ENCODE data around the gene ASS1.

The ASS1 gene

DNA sequence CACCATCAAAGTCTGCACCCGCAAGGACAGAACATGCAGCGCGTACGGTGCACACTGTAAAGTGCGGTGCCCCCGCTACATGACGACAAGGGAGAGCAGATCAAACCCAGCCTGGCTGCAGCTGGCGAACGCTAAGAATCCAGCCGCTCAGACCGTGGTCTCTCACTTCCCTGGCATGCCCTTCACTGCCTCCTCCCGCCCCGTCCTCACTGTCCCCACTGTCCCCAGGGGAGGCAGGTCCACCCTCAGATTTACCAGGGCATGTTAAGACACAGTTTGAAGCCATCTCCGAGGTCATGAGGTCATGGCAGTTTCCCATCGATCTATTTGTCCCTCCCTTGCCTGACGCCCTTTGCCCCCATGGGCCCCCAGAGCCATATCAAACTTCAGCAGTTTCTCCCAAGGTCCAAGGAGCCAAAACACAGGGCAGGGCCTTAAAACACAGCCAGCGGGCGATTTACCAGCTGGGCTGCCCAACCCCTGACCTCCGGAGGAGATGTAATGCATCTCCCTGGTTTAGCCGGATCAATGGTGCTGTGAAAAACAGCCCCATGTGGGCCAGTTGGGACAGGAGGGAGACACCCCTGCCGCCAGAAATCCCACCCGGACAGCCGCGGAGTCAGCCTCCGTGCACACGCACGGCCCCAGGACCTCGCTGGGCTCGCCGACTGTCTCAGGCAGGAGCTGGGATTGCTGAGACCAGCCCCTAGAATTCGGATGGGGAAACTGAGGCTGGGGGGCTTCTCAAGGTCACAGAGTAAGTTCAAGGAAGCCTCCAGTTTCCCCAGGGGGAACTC is 82.3 kb downstream of the ASS1 start:
- in situ Hi-C loops (cut with MboI; ENCODE audit: low sequenced_read_pairs), result no loop called here

DNA sequence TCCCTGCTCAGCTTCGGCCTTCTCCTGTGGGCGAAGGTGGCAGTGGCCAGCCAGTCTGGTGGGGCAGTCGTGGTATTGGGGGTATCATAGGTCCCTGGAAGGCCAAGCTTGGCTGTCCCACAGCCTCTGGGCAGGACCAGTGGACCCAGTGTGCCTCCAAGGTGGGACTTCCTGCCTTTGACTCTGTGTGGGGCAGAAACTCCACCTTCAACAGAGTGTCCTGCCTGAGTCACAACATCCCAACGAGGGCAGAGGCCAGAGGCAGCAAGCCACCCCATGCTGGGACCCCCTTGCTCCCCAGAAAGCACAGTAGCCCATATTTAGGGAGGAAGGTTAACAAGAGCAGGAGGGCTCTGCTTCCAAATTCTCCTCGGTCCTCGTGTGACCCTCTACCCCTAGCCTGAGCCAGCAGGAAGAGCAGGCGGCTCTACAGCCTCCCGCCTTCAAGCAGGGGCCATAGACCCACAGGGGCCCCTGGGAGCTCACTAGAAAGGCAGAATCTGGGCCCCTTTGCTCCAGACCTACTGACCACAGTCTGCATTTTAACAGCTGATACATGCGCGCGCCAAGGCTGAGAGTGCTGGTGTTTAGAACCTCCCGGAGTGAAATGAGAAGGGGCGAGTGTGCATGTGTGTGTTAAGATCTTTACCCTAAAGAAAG is 83.0 kb downstream of the ASS1 start:
- in situ Hi-C loops (cut with MboI; ENCODE audit: low sequenced_read_pairs), result no loop called here

DNA sequence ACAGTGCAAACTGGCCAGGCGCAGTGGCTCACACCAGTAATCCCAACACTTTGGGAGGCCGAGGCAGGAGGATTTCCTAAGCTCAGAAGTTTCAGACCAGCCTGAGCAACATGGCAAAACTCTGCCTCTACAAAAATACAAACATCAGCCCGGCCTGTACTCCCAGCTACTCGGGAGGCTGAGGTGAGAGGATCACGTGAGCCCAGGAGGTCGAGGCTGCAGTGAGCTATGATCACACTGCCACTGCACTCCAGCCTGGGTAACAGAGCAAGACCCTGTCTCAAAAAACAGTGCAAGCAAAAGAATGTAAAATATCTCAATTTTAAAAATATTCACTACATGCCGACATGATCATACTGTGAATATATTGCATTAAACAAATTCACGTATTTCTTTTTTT is 83.9 kb downstream of the ASS1 start:
- in situ Hi-C loops (cut with MboI; ENCODE audit: low sequenced_read_pairs), result no loop called here

DNA sequence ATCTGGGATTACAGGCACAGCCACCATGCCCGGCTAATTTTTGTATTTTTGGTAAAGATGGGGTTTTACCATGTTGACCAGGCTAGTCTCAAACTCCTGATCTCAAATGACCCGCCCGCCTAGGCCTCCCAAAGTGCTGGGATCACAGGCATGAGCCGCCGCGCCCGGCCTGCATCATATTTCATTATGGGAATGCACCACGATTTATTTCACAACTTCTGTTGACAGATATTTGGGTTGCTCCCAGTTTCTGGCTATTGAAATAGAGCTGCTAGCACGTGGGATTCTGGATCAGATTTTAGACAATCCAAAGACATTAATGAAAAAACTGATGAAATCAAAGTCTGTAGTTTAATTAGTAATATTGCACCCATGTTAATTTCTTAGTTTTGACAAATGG is 86.2 kb downstream of the ASS1 start:
- in situ Hi-C loops (cut with MboI; ENCODE audit: low sequenced_read_pairs), result no loop called here

DNA sequence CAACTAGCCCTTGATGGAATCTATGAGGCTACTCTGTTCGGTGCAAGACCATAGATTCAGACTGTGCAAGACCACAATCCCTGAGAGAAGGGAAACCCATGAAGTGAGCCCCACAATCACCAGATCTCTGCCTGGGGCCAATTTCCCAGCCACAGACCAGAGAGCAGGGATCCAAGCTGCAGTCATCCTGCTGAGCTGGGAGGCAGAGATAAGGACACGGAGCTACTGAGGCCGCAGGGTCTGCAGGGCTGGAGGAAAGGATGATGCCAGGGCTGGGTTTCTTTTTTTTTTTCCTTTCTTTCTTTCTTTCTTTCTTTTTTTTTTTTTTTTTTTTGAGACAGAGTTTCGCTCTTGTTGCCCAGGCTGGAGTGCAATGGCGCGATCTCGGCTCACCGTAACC is 86.9 kb downstream of the ASS1 start:
- in situ Hi-C loops (cut with MboI; ENCODE audit: low sequenced_read_pairs), result no loop called here

DNA sequence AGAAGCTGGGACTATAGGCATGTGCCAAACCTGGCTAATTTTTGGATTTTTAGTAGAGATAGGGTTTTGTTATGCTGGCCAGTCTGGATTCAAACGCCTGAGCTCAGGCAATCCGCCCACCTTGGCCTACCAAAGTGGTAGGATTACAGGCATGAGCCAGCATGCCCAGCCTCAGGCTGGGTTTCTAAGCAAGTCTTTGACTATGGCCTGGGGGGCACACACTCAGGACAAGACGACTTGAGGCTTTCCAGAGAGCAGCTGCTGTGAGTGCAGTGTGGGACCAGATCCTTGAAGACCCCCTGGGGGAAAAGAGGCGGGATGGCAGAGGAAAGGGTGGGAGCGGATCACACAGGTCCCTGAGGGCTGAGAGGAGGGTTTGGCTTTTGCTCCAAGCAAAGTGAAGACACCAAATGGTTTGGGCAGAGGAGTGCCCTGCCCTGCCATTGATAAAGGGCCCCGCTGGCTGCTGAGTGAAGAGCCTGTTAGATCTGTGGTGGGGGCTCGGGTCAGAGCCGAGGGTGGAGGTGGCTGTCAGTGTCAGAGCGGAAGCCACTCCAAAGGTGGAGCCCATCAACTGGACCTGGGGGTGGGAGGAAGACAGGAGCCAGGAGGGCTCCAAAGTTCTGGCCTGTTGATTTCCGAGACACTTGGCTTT is 87.8 kb downstream of the ASS1 start:
- in situ Hi-C loops (cut with MboI; ENCODE audit: low sequenced_read_pairs), result no loop called here

DNA sequence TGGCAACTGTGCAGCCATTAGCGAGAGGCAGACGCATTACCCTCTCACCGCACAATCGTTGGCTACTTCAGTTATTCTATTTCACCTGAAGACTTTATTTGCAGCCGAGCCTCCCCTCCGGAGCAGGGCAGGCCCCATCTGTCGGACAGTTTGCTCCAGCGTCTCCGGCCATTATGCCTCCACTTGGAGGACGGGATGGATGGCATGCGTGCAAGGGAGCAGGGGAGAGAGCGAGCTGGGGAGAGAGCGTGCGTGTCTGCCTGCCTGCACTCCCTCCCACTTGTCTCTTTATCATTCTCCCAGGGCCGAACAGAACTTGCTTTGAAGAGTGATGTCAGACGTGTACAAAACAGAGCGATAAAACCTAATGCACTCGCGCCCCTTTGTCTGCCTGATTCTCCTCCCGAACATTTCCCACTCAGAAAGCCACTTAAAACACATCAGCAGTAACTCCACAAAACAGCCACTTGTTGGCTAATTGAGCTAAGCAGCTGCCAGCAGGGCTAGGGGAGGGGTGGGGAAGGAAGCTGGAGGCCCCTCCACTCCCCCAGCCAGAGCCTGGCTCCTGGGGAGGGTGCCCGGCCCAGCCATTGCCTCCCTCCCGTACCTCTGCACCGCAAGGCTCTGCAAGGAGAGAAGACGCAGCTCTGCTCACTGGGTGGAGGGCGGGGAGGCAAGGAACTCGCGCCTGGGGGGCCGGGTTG is 91.2 kb downstream of the ASS1 start:
- in situ Hi-C loops (cut with MboI; ENCODE audit: low sequenced_read_pairs), result no loop called here

DNA sequence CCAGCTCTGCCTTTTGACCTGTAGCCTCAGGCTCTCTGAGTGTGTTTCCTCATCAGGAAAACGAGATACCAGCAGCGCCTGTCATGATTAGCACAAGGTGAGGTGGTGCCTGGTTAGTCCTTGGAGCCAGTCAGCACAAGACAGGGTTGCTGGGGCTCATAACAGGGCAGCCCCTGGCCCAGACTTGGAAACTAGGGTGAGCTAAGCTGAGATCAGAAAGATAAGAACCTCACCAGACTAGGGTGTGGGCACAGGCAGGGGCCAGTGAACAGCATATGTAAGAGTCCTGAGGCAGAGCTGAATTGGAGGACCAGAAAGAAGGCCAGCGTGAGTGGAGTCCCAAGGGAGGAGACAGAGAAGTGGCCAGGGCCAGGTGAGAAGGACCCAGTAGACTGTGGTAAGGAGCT is 91.9 kb downstream of the ASS1 start:
- in situ Hi-C loops (cut with MboI; ENCODE audit: low sequenced_read_pairs), result no loop called here

DNA sequence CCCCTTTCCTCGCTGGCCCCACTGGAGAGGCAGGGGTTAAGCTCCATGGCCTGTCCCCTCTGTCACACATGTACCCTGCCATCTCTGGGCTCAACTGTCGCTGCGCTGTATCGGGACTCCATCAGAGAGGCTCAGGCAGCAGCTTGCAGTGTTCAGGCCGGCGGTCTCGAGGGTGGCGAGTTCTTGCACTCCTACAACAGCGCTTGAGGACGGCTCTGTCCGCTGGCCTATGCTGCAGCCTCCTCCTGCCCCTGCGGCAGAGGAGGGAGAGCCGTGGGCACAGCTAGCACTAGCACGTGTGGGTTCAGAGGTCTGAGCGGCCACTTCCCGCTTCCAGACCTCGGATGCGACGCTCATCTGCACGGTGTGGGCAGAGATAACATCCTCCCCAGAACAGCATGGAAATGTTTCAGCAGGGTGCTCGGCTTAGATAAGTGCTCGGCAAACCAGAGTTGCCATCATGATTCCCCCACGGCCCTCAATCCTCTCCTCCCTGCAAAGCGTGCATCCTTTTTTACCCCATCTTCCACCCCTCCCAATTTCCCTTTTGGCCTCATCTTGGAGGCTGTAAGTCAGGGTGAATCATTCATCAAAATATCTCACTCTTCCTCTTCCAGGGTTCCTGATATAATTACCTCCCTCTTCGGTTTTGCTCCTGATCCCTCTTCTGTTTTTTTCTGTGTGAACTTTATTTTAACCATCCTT is 92.7 kb downstream of the ASS1 start:
- in situ Hi-C loops (cut with MboI; ENCODE audit: low sequenced_read_pairs), result no loop called here

DNA sequence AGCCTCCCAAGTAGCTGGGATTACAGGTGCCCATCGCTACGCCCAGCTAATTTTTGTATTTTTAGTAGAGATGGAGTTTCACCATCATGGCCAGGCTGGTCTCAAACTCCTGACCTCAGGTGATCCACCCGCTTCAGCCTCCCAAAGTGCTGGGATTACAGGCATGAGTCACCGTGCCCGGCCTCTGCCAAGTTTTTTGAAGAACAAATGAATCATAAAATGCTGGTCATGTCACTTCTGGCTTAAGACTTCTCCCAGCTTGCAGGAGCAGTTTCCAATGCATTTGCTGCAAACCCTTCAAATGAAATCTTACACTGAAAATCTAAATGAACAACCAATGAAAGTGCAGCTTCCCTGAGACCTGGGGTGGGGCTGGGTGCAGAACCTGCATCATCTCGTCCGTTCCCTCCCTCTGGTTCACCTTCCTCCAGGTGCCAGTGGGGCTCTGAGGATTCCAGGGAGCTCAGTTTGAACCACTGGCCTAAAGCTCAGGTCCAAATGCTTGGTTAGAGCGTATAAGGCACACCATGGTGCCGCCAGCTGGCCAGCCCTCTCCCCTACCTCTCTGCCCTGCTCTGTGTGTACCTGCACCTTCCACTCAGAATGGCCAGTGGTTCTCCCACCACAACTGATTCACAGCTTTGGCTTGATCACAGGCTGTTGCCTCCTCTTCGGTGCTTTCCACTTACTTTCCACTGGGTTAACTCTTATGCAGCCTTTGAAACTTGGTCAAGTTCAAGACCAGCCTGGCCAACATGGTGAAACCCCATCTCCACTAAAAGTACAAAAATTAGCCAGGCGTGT is 94.9 kb downstream of the ASS1 start:
- in situ Hi-C loops (cut with MboI; ENCODE audit: low sequenced_read_pairs), result no loop called here

DNA sequence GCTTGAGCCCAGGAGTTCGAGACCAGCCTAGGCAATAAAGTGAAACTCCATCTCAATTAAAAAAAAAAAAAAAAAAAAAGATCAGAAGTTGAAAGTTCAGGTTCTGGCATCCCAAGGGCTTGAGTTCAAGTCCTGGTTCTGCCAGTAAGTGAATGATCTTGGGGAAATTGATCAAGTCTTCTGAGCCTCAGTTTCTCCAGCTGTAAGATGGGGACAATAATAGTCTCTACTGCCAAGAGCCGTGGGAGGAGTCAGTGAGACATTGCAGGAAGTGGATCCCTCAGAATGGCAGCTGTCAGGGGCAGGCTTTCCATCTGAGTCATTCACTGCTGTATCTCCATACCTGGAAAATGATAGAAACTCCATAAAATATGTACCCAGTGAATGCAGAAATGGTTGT is 96.8 kb downstream of the ASS1 start:
- in situ Hi-C loops (cut with MboI; ENCODE audit: low sequenced_read_pairs), result no loop called here

DNA sequence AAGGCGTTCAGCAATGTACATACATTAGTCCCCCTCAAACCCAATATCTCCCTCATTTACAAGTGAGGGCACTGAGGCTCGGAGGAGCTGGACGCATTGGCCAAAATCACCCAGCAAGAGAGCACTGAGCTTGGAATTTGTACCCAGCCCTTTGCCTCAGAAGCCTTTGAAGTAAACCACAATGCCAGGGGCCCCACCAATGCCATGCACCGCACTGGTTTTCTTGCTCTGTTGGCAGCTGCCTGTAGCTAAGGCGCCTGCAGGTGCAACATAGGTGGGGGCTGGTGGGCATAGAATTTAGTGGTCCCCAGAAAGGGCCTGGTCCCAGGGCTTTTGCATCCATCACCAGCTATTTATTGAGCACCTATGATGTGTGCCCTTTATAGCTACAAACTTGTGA is 97.3 kb downstream of the ASS1 start:
- in situ Hi-C loops (cut with MboI; ENCODE audit: low sequenced_read_pairs), result no loop called here

DNA sequence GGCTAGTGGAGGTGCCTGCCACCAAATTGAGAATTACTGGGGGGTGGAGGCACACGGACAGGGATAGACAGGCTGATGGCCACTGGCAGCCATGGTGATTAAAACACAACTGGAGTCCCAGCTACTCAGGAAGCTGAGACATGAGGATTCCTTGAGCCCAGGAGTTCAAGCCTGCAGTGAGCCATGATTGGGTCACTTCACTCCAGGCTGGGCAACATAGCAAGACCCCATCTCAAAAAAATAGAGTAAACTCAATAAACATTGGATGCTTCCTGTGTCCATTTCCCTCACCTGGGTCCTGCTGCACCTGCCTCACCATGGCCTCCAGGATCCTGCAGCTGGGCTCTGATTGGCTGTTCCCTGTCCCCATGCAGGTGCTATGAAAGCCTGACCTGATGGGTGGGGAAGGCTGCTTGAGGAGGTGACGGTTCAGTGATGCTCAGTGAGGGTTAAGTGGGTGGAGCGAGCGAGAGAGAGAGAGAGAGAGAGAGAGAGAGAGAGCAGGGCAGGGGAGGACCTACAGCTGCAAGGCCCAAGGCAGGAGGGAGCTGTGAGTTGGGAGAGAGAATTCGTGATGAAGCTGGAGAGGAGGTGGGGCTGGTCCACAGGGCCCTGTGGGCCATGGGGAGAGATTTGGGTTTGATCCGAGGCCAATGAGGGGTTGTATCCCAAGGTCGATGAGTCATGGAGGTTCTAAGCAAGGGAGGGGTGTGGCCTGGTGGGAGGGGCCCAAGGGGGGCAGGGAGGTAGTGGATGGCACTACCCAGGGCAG is 97.9 kb downstream of the ASS1 start:
- in situ Hi-C loops (cut with MboI; ENCODE audit: low sequenced_read_pairs), result no loop called here

DNA sequence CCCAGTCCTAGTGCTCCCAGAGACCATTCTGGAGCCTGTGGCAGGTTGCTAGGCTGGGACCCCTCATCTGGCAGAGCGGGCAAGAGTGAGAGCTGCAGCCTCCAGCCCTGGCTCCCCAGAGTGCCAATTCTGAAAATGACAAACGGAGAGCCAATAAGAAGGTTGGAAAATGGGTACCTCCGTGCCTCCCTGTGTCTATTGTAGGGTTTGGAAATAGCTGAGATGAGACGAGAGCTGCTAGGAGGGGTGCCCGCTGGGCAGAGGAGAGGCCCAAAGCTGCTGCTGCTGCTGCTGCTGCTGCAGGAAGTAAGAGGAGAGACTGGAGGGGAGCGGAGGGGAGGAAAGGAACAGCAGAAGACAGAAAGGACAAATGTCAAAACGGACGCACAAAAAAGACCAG is 98.6 kb downstream of the ASS1 start:
- in situ Hi-C loops (cut with MboI; ENCODE audit: low sequenced_read_pairs), result no loop called here

DNA sequence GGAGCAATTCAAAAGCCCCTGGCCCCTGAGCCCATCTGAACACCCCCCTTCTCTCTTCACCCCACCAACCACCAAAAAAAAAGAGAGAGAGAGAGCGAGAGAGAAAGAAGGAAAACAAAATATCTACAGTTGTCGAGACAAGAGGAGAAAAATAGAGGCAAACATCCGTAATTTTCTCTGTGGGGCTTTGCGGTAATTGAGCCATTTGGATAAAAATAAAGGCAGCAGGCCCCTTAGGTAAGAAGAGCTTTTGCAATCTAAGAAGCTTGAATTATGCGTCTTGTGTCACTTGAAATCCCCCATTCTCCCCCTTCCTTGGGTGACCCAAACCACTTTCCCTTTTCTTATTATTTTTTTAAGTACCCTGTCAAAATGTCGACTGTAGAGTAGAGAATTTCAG is 99.1 kb downstream of the ASS1 start:
- in situ Hi-C loops (cut with MboI; ENCODE audit: low sequenced_read_pairs), result no loop called here

DNA sequence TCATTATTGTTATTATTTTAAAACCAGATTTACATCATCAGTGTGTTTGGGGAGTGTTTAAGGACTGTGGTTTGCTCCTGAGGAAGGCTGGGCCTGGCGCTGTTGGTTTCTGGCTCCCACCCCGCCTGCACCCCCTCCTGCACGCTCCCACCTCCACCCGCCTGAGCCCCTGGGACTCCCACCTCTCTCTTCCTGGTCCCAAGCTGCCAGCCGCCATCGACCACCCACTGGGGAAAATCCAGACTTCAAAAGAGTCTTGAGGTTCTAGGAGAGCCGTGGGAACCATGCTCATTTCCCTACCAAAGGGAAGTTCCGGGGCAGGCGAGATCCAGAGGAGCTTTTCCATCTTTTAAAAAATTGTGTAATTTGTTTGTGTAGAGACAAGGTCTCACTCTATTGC is 99.6 kb downstream of the ASS1 start:
- in situ Hi-C loops (cut with MboI; ENCODE audit: low sequenced_read_pairs), result no loop called here

DNA sequence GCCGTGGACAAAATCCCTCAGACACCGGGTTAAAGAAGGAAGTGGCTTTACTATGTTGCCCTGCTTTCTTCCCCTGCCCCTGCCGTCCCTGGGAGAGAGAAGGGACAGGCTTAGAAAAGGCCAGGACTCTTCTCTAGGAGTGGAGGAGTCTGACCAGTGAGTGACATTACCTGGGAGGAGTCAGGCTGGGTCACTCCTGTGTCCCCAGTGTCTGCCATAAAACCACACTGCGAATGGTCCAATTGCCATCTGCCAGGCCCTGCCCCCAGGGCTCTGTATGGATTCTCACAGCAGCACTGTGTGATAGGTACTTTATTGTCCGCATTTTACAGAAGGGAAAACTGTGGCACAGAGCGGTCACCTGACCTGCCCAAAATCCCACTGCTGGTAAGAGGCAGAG is 103.3 kb downstream of the ASS1 start:
- in situ Hi-C loops (cut with MboI; ENCODE audit: low sequenced_read_pairs), result no loop called here

DNA sequence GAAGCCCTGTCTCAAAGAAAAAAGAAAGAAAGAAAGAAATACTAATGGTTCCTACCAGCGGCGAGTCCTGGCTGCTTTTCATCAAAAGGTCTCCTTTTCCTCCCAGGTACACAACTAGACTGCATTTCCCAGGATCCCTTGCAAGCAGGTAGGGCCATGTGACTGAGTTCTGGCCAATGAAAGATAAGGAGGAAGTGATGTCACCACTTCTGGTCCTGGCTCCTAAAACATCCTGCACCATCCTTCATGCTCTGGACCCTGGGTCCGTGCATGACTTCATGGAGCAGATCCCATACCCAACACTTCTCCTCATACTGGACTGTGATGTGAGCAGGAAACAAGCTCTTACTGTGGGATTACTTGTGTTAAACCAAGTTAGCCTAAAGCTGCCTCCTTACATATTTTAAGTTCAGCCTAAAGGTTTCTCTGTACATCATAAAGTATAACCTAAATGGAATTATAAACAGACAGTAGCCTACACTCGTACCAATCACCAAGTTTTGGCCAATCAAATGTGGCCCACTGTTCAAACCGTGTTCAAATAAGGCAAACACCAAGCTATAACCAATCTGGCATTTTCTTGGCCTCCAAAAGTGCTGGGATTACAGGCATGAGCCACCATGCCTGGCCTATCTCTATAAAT is 104.5 kb downstream of the ASS1 start:
- in situ Hi-C loops (cut with MboI; ENCODE audit: low sequenced_read_pairs), result no loop called here

Data from HL-60/S4 treated with phorbol 12-myristate 13-acetate at 8.2 ng/mL for 4 days and 3 days (cell line).